IMR-90 (cell line): ENCODE measurements around the gene RXRB. TPM values are rescaled to one million over a fixed set of nuclear protein-coding genes. Genes with fewer than 3 reads are reported as not detected.

Experiments
- ATAC-seq: fragments of 200-7000 bp; cut with Tn5 transposase; 2 replicates; pipeline ENCODE4 v1.9.1; 2020; ENCODE audit warnings: low read depth, mild to moderate bottlenecking, moderate library complexity
- BruUV-seq: library from RNA; stranded (reverse); fragments of 400-500 nt; replicated peaks from 2 replicates; lab custom pipeline; 2021; lab: Mats Ljungman, UMichigan
- CTCF ChIA-PET: fragments of 300-600 bp; formaldehyde crosslinking; extraction: SDS; loops from one replicate; lab custom pipeline; 2021; ENCODE audit warnings: antibody characterized with exemption; lab: Yijun Ruan, JAX
- POLR2A ChIA-PET: fragments of 300-600 bp; sonication (Branson Sonifier 250); formaldehyde crosslinking; loops from one replicate; lab custom pipeline; 2022; ENCODE audit warnings: antibody characterized with exemption; ENCODE audit not compliant: unreplicated experiment; lab: Charles Lee
- DNase-seq: peaks from one replicate; pipeline ENCODE4 v3.0.0; 2013
- H2AFZ ChIP-seq: replicated peaks from 2 replicates; pipeline ENCODE3; 2013; ENCODE audit warnings: low read length, mild to moderate bottlenecking; ENCODE audit not compliant: poor library complexity
- H2AK5ac ChIP-seq: 2 replicates; pipeline ENCODE4 v1.6.1; 2013; ENCODE audit warnings: low read depth, low read length, inconsistent platforms
- H2AK9ac ChIP-seq: replicated peaks from 2 replicates; pipeline ENCODE3; 2013; ENCODE audit warnings: mild to moderate bottlenecking, low read depth, low read length, moderate library complexity; ENCODE audit not compliant: poor library complexity
- H2BK120ac ChIP-seq: 2 replicates; pipeline ENCODE4 v1.6.1; 2013; ENCODE audit warnings: low read depth, low read length, inconsistent platforms
- H2BK15ac ChIP-seq: 3 replicates; pipeline ENCODE4 v1.6.1; 2013; ENCODE audit warnings: low read depth, low read length, inconsistent platforms
- H2BK20ac ChIP-seq: 2 replicates; pipeline ENCODE4 v1.6.1; 2013; ENCODE audit warnings: low read depth, mild to moderate bottlenecking, inconsistent platforms, low read length, moderate library complexity
- H2BK5ac ChIP-seq: 2 replicates; pipeline ENCODE4 v1.6.1; 2013; ENCODE audit warnings: mild to moderate bottlenecking, low read depth, low read length, inconsistent platforms; ENCODE audit not compliant: poor library complexity, severe bottlenecking
- H3K14ac ChIP-seq: replicated peaks from 2 replicates; pipeline ENCODE4 v1.6.1; 2013; ENCODE audit warnings: low read depth, low read length, inconsistent platforms
- H3K18ac ChIP-seq: 2 replicates; pipeline ENCODE4 v1.6.1; 2013; ENCODE audit warnings: low read depth, low read length, control low read depth
- H3K23ac ChIP-seq: 2 replicates; pipeline ENCODE4 v1.6.1; 2013; ENCODE audit warnings: low read depth, low read length, inconsistent platforms
- H3K27ac ChIP-seq: 2 replicates; pipeline ENCODE4 v1.5.1; 2013; ENCODE audit warnings: mild to moderate bottlenecking, control low read depth, low read length; ENCODE audit not compliant: insufficient read depth
- H3K27me3 ChIP-seq: 2 replicates; pipeline ENCODE4 v1.6.1; 2013; ENCODE audit warnings: low read length; ENCODE audit not compliant: control insufficient read depth, insufficient read depth
- H3K36me3 ChIP-seq: 2 replicates; pipeline ENCODE4 v1.6.1; 2013; ENCODE audit warnings: low read length, mixed read lengths; ENCODE audit not compliant: control insufficient read depth, insufficient read depth
- H3K4ac ChIP-seq: 2 replicates; pipeline ENCODE4 v1.6.1; 2013; ENCODE audit warnings: low read depth, low read length, inconsistent platforms
- H3K4me1 ChIP-seq: 2 replicates; pipeline ENCODE4 v1.6.1; 2013; ENCODE audit warnings: low read length, mixed read lengths; ENCODE audit not compliant: control insufficient read depth, insufficient read depth
- H3K4me2 ChIP-seq: 2 replicates; pipeline ENCODE4 v1.6.1; 2013; ENCODE audit warnings: low read depth, mild to moderate bottlenecking, control low read depth, low read length, moderate library complexity
- H3K4me3 ChIP-seq: 2 replicates; pipeline ENCODE4 v1.5.1; 2013; ENCODE audit warnings: low read depth, mild to moderate bottlenecking, control low read depth, low read length, moderate library complexity; ENCODE audit not compliant: insufficient read depth
- H3K56ac ChIP-seq: 2 replicates; pipeline ENCODE4 v1.6.1; 2013; ENCODE audit warnings: low read length, inconsistent platforms; ENCODE audit not compliant: insufficient read depth; ENCODE audit errors: extremely low read depth
- H3K79me1 ChIP-seq, 2 experiments: 2 replicates each; pipeline ENCODE4 v1.6.1; 2013; ENCODE audit warnings: low read length in 2 of 2, inconsistent platforms in 1 of 2, low read depth in 1 of 2
- H3K9ac ChIP-seq: 2 replicates; pipeline ENCODE4 v1.6.1; 2013; ENCODE audit warnings: low read depth, low read length, control low read depth
- H3K9me1 ChIP-seq: 2 replicates; pipeline ENCODE4 v1.6.1; 2013; ENCODE audit warnings: low read length, inconsistent platforms; ENCODE audit not compliant: insufficient read depth
- H3K9me3 ChIP-seq: 2 replicates; pipeline ENCODE4 v1.6.1; 2013; ENCODE audit warnings: low read length; ENCODE audit not compliant: control insufficient read depth, insufficient read depth
- H4K20me1 ChIP-seq: 2 replicates; pipeline ENCODE4 v1.6.1; 2013; ENCODE audit warnings: low read length, inconsistent platforms; ENCODE audit not compliant: insufficient read depth
- H4K5ac ChIP-seq: 2 replicates; pipeline ENCODE4 v1.6.1; 2013; ENCODE audit warnings: mild to moderate bottlenecking, low read depth, low read length, control low read depth
- H4K8ac ChIP-seq, 2 experiments: 2 replicates each; pipeline ENCODE4 v1.6.1; 2013; ENCODE audit warnings: low read depth in 2 of 2, low read length in 2 of 2, control low read depth in 1 of 2, inconsistent platforms in 1 of 2
- H4K91ac ChIP-seq: 2 replicates; pipeline ENCODE4 v1.6.1; 2013; ENCODE audit warnings: low read depth, low read length, inconsistent platforms; ENCODE audit not compliant: insufficient read depth
- BHLHE40 ChIP-seq: fragments of 150-350 bp; IDR thresholded peaks from 2 replicates; pipeline ENCODE4 v1.6.1; 2016; ENCODE audit warnings: mild to moderate bottlenecking, low read depth, low read length
- CEBPB ChIP-seq: IDR thresholded peaks from 2 replicates; pipeline ENCODE4 v1.6.1; 2012; ENCODE audit warnings: low read depth, low read length, improper control_type of control experiment
- CHD1 ChIP-seq: IDR thresholded peaks from 2 replicates; pipeline ENCODE4 v1.6.1; 2012; ENCODE audit warnings: low read depth, low read length, improper control_type of control experiment
- FOS ChIP-seq: fragments of 150-350 bp; IDR thresholded peaks from 2 replicates; pipeline ENCODE4 v1.6.1; 2016; ENCODE audit warnings: low read depth, low read length
- MAFK ChIP-seq: IDR thresholded peaks from 2 replicates; pipeline ENCODE4 v1.6.1; 2012; ENCODE audit warnings: low read depth, low read length, improper control_type of control experiment
- MAZ ChIP-seq: IDR thresholded peaks from 2 replicates; pipeline ENCODE4 v1.6.1; 2012; ENCODE audit warnings: low read depth, mild to moderate bottlenecking, low read length, improper control_type of control experiment, moderate library complexity, borderline replicate concordance
- MXI1 ChIP-seq: IDR thresholded peaks from 2 replicates; pipeline ENCODE4 v1.6.1; 2012; ENCODE audit warnings: low read depth, mild to moderate bottlenecking, low read length, moderate library complexity, borderline replicate concordance
- NFE2L2 ChIP-seq: fragments of 150-350 bp; IDR thresholded peaks from 2 replicates; pipeline ENCODE4 v1.6.1; 2016; ENCODE audit warnings: low read depth, mild to moderate bottlenecking, low read length
- POLR2A ChIP-seq: IDR thresholded peaks from 2 replicates; pipeline ENCODE4 v1.6.1; 2012; ENCODE audit warnings: mild to moderate bottlenecking, low read depth, low read length
- RAD21 ChIP-seq: IDR thresholded peaks from 2 replicates; pipeline ENCODE4 v1.6.1; 2012; ENCODE audit warnings: low read length, improper control_type of control experiment
- RCOR1 ChIP-seq: IDR thresholded peaks from 2 replicates; pipeline ENCODE4 v1.6.1; 2012; ENCODE audit warnings: mild to moderate bottlenecking, low read length, improper control_type of control experiment; ENCODE audit not compliant: insufficient replicate concordance
- RFX5 ChIP-seq: IDR thresholded peaks from 2 replicates; pipeline ENCODE4 v1.8.0; 2012; ENCODE audit warnings: low read depth, mild to moderate bottlenecking, low read length, moderate library complexity
- SMC3 ChIP-seq: fragments of 150-350 bp; IDR thresholded peaks from 2 replicates; pipeline ENCODE4 v1.6.1; 2016; ENCODE audit warnings: low read depth, mild to moderate bottlenecking, antibody characterized with exemption, low read length, moderate library complexity
- WGBS, 2 experiments: methylation state at CpG; one replicate each; pipeline versions ENCODE4 v1.1.5 to v1.1.7; 2013; ENCODE audit warnings: missing lambda C conversion rate in 2 of 2; ENCODE audit not compliant: insufficient read length in 1 of 2; ENCODE audit errors: extremely low coverage in 2 of 2; 5-methylcytosine and 5-hydroxymethylcytosine counted together
- dilution Hi-C: fragments of 300-500 bp; cut with HindIII; formaldehyde crosslinking; loops from one replicate; pipeline ENCODE4 v1.14.3; 2018; ENCODE audit warnings: low sequenced_read_pairs; ENCODE audit not compliant: unreplicated experiment
- in situ Hi-C: fragments of 300-500 bp; cut with MboI; formaldehyde crosslinking; loops from 3 replicates; pipeline ENCODE4 v1.14.3; 2019; ENCODE audit warnings: low sequenced_read_pairs, inconsistent platforms, mixed read lengths
- intact Hi-C: fragments of 100-400 bp; cut with micrococcal nuclease; formaldehyde crosslinking; loops from 2 replicates; pipeline ENCODE4 v1.10.0; 2022
- polyA plus RNA-seq, 3 experiments: library from polyadenylated mRNA; depleted of rRNA; stranded (reverse); fragments of >200 nt; gene quantifications; 2 replicates each; pipeline ENCODE4 v1.2.3, GENCODE V29; 2012; ENCODE audit warnings: low replicate concordance in 1 of 3
- total RNA-seq: library from RNA; depleted of rRNA; stranded (reverse); fragments of >200 nt; gene quantifications from 2 replicates; pipeline ENCODE4 v1.2.3, GENCODE V29; 2012
- TF ChIP-seq, protein P1 (sequence below): fragments of 150-350 bp; IDR thresholded peaks from 2 replicates; pipeline ENCODE4 v1.6.1; 2017; ENCODE audit warnings: mild to moderate bottlenecking, antibody characterized with exemption, low read length, low read depth
- TF ChIP-seq, protein P2 (sequence below): fragments of 150-350 bp; IDR thresholded peaks from 2 replicates; pipeline ENCODE4 v1.6.1; 2016; ENCODE audit warnings: low read depth, mild to moderate bottlenecking, low read length, moderate library complexity, borderline replicate concordance
- TF ChIP-seq, protein P3 (sequence below): conservative IDR thresholded peaks from 2 replicates; pipeline ENCODE4 v1.5.1; 2012; ENCODE audit warnings: mild to moderate bottlenecking, low read depth, low read length, improper control_type of control experiment

Gene RXRB
- total and polyA plus RNA-seq, 2 of the 4 experiments (the other 2 are of a cell fraction): 18.6 to 53.7 TPM

DNA sequence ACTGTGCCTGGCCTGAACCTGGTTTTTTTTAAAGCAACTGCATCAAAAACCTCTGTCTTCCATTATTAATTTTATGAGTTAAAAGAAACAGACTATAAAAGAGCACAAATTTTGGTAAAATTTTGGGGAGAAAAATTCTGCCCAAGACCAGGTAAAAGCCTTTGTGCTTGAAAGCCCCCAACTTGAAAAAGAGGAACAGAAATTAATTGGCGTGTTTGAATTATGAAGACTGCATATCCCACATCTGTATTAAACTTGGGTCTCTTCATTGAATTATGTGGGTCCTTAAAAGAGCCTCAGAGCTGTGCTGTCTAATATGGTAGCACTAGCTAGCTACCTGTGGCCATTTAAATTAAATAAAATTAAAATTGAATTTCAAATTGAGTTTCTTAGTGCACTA lies 49.4 kb downstream of the RXRB start:
- dilution Hi-C loops: no loop called here
- H3K4me2 ChIP-seq: no peak overlapping the region
- in situ Hi-C loops: no loop called here
- intact Hi-C loops: no loop called here
- no peak overlapping the region for H2BK120ac ChIP-seq
- no peak overlapping the region for H4K5ac ChIP-seq
- H2BK15ac ChIP-seq: no peak overlapping the region
- H2BK20ac ChIP-seq: no peak overlapping the region
- no peak overlapping the region for H2BK5ac ChIP-seq
- H3K36me3 ChIP-seq: no peaks in the 10 kb centered on the region
- no peak overlapping the region for H2AFZ ChIP-seq
- no peak for DNase-seq
- no peak overlapping the region for H3K14ac ChIP-seq
- ChIA-PET CTCF (interaction anchor here (0.6 kb wide), 1 partner anchor 13 kb away, joined by 4 read pairs; no protein-coding TSS in a partner anchor), POLR2A (no interaction called here)
- no peaks in the 10 kb centered on the region for H3K79me1 ChIP-seq
- H3K4ac ChIP-seq: no peak overlapping the region
- no peak for ATAC-seq
- no peak overlapping the region for H3K56ac ChIP-seq
- H2AK9ac ChIP-seq: no peak overlapping the region
- no peaks in the 10 kb centered on the region for H3K9me1 ChIP-seq
- TF ChIP-seq CEBPB (no peak), MAZ (no peak), SMC3 (no peak), MXI1 (no peak), RAD21 (no peak), MAFK (no peak), RCOR1 (no peak), CHD1 (no peak), POLR2A (no peak), BHLHE40 (no peak), RFX5 (no peak), NFE2L2 (no peak), FOS (no peak)
- TF ChIP-seq, protein P1, sequence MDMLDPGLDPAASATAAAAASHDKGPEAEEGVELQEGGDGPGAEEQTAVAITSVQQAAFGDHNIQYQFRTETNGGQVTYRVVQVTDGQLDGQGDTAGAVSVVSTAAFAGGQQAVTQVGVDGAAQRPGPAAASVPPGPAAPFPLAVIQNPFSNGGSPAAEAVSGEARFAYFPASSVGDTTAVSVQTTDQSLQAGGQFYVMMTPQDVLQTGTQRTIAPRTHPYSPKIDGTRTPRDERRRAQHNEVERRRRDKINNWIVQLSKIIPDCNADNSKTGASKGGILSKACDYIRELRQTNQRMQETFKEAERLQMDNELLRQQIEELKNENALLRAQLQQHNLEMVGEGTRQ: no peak
- TF ChIP-seq, protein P2, sequence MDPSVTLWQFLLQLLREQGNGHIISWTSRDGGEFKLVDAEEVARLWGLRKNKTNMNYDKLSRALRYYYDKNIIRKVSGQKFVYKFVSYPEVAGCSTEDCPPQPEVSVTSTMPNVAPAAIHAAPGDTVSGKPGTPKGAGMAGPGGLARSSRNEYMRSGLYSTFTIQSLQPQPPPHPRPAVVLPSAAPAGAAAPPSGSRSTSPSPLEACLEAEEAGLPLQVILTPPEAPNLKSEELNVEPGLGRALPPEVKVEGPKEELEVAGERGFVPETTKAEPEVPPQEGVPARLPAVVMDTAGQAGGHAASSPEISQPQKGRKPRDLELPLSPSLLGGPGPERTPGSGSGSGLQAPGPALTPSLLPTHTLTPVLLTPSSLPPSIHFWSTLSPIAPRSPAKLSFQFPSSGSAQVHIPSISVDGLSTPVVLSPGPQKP: no peak
- TF ChIP-seq, protein P3, sequence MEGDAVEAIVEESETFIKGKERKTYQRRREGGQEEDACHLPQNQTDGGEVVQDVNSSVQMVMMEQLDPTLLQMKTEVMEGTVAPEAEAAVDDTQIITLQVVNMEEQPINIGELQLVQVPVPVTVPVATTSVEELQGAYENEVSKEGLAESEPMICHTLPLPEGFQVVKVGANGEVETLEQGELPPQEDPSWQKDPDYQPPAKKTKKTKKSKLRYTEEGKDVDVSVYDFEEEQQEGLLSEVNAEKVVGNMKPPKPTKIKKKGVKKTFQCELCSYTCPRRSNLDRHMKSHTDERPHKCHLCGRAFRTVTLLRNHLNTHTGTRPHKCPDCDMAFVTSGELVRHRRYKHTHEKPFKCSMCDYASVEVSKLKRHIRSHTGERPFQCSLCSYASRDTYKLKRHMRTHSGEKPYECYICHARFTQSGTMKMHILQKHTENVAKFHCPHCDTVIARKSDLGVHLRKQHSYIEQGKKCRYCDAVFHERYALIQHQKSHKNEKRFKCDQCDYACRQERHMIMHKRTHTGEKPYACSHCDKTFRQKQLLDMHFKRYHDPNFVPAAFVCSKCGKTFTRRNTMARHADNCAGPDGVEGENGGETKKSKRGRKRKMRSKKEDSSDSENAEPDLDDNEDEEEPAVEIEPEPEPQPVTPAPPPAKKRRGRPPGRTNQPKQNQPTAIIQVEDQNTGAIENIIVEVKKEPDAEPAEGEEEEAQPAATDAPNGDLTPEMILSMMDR: no peak
- H3K9me3 ChIP-seq: peaks cover 3% of the 10 kb centered on the region; the same call in 1 of the 2 replicates
- H2AK5ac ChIP-seq: no peak overlapping the region
- H3K27ac ChIP-seq: no peak overlapping the region
- no peak overlapping the region for H3K4me3 ChIP-seq
- H4K8ac ChIP-seq: no peak overlapping the region
- no peak overlapping the region for H3K18ac ChIP-seq
- H4K91ac ChIP-seq: no peak overlapping the region
- H3K27me3 ChIP-seq: peaks cover 14% of the 10 kb centered on the region
- H4K20me1 ChIP-seq: no peaks in the 10 kb centered on the region
- no peak overlapping the region for H3K23ac ChIP-seq
- no CpG with 5 or more reads among the region's 1 CpG for WGBS, 2 experiments
- H3K9ac ChIP-seq: no peak overlapping the region
- H3K4me1 ChIP-seq: no peaks in the 10 kb centered on the region
- BruUV-seq: no TSS peak
